ENCODE data around the gene SYT13. TPM values are rescaled to one million over a fixed set of nuclear protein-coding genes. Genes with fewer than 3 reads are reported as not detected.

SYT13 gene
- total and polyA plus RNA-seq, 9 donors, result 0.13 to 1.0 (median 0.43) TPM; not detected in 4

- Histone ChIP-seq H3K27ac (no peak overlapping the region), H3K36me3 (no peaks in the 10 kb centered on the region), H3K4me3 (no peak overlapping the region), H3K4me1 (ENCODE audit: insufficient read depth) (no peaks in the 10 kb centered on the region), H3K9me3 (no peaks in the 10 kb centered on the region), H3K27me3 (no peaks in the 10 kb centered on the region)
- WGBS, 3 donors, result 70 to 78% (median 77%) methylated on average over 7 of the region's 7 CpGs
- intact Hi-C loops (cut with DNase I), result no loop called here
- TF ChIP-seq CTCF (IDR thresholded peaks at IDR 0.05), result no peak
- TF ChIP-seq POLR2A (IDR thresholded peaks at IDR 0.05), result no peak
- no peak for TF ChIP-seq EP300 (IDR thresholded peaks at IDR 0.05)
- no peak for DNase-seq
These were observed 15.6 kb upstream of the SYT13 start for GRCh38 chr11:45301537-45302246.

DNA sequence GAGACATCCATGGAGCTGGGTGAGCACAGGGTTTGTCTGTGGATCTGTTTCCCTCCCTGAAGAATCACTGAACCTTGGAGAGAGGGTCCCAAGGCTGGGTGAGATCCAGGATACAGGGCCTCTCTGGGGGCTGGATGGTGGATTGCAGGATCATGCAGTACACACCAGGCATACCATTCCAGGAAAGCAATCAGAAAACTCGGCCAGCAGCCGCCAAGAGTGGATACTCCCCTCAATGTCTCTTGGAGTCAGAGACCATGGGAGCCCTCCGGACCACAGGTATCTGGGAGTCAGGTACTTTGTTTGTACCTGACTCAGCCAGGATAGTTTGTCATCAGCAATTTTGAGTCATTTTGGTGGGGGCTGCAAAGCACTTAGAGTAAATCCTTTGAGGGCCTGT, 14.6 kb upstream of the SYT13 start:
- H3K36me3 ChIP-seq, result no peaks in the 10 kb centered on the region
- TF ChIP-seq EP300 (IDR thresholded peaks at IDR 0.05) (no peak), CTCF (IDR thresholded peaks at IDR 0.05) (no peak), POLR2A (IDR thresholded peaks at IDR 0.05) (no peak)

DNA sequence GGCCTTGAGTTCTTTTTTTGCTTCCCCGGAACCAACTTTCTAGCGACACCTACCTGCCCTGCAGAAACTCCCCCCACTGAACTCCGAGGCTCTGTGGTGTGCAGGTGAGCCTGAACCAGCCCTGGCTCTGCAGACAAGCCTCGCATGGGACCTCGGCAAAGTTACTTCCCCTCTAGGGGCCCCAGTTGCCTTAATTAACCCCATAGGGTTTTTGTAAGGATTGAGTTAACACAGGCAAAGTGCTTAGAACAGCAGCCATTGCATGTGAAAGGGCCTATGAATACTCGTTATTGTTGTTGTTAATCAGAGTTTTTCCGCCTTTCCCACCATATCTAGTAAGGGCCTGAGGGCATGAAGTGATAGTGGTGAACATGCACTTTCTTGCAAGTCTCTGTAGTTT, 12.6 kb upstream of the SYT13 start:
- no peaks in the 10 kb centered on the region for H3K4me1 ChIP-seq (ENCODE audit: insufficient read depth)
- intact Hi-C loops (cut with DNase I), result loop anchor here in 3 of 4 donors (5.0 to 10.0 kb wide), 3 partner anchors 186 to 364 kb away; no protein-coding TSS in a partner anchor
- TF ChIP-seq EP300 (IDR thresholded peaks at IDR 0.05), result no peak
- TF ChIP-seq POLR2A (IDR thresholded peaks at IDR 0.05), result no peak
- no peak for TF ChIP-seq CTCF (IDR thresholded peaks at IDR 0.05)

More for the DNA sequence above, 14.6 kb upstream of the SYT13 start:
- Histone ChIP-seq H3K27ac (no peak overlapping the region), H3K4me3 (no peak overlapping the region), H3K27me3 (no peaks in the 10 kb centered on the region), H3K4me1 (ENCODE audit: insufficient read depth) (no peaks in the 10 kb centered on the region), H3K9me3 (no peaks in the 10 kb centered on the region)
- 66 to 77% (median 75%) methylated on average over 3 of the region's 3 CpGs for WGBS, 3 donors
- no peak for DNase-seq
- intact Hi-C loops (cut with DNase I), result no loop called here

DNA sequence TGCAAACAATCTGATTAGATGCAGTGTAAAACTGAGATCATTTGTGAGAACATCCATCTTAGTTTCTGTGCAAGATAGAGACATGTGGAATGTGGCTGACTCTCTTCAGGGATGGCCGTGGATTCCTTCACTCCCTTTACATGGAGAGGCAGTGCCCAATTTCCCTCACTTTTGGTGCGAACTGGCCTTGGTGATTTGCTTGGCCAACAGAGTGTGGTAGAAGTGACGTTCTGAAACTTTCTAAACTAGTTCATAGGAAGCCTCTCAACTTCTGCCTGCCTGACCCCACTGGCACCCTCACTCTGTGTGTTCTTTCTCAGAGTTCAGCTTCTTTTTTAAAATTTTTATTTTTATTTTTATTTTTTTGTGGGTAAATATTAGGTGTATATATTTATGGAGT, 9.9 kb upstream of the SYT13 start:
- no peaks in the 10 kb centered on the region for H3K27me3 ChIP-seq
- no peak overlapping the region for H3K27ac ChIP-seq
- intact Hi-C loops (cut with DNase I), result loop anchor here in 3 of 4 donors (5.0 to 10.0 kb wide), 3 partner anchors 184 to 361 kb away; no protein-coding TSS in a partner anchor
- no peaks in the 10 kb centered on the region for H3K9me3 ChIP-seq
- no peaks in the 10 kb centered on the region for H3K4me1 ChIP-seq (ENCODE audit: insufficient read depth)
- DNase-seq, result no peak
- WGBS, 3 donors, result 38 to 61% (median 46%) methylated on average over 3 of the region's 3 CpGs
- TF ChIP-seq POLR2A (IDR thresholded peaks at IDR 0.05), result no peak
- no peak for TF ChIP-seq CTCF (IDR thresholded peaks at IDR 0.05)
- no peak for TF ChIP-seq EP300 (IDR thresholded peaks at IDR 0.05)
- H3K4me3 ChIP-seq, result no peak overlapping the region
- no peaks in the 10 kb centered on the region for H3K36me3 ChIP-seq

More for the DNA sequence above, 12.6 kb upstream of the SYT13 start:
- Histone ChIP-seq H3K9me3 (no peaks in the 10 kb centered on the region), H3K36me3 (no peaks in the 10 kb centered on the region), H3K4me3 (no peak overlapping the region), H3K27ac (no peak overlapping the region), H3K27me3 (no peaks in the 10 kb centered on the region)
- 47 to 60% (median 54%) methylated on average over 7 of the region's 7 CpGs for WGBS, 3 donors
- DNase-seq, result no peak
